ENCODE measurements around the gene IKZF2.

Gene IKZF2

DNA sequence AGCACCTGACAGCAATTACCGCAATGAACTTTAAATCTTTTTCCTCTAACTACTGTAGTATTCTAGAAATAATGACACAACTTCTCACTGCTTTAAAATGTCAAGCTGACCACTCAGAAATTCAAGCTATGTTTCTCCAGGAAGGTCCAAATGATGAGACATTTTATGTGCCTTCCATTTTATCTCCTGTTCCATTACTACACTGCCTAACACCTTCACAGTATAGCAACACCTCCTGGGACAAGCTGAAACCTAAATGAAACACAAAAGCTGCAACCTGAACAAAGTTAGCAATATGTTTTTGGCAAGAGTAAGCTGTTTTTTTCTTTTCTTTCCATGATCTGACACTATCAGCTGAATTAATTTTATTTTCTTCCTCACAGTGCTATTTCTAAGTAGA lies 81.9 kb downstream of the IKZF2 start:
- DNase-seq (ENCODE audit: extremely low read depth, low read depth), result no peak
- TF ChIP-seq, protein P1, sequence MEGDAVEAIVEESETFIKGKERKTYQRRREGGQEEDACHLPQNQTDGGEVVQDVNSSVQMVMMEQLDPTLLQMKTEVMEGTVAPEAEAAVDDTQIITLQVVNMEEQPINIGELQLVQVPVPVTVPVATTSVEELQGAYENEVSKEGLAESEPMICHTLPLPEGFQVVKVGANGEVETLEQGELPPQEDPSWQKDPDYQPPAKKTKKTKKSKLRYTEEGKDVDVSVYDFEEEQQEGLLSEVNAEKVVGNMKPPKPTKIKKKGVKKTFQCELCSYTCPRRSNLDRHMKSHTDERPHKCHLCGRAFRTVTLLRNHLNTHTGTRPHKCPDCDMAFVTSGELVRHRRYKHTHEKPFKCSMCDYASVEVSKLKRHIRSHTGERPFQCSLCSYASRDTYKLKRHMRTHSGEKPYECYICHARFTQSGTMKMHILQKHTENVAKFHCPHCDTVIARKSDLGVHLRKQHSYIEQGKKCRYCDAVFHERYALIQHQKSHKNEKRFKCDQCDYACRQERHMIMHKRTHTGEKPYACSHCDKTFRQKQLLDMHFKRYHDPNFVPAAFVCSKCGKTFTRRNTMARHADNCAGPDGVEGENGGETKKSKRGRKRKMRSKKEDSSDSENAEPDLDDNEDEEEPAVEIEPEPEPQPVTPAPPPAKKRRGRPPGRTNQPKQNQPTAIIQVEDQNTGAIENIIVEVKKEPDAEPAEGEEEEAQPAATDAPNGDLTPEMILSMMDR (IDR thresholded peaks at IDR 0.05; ENCODE audit: low read depth, low read length), result no peak

DNA sequence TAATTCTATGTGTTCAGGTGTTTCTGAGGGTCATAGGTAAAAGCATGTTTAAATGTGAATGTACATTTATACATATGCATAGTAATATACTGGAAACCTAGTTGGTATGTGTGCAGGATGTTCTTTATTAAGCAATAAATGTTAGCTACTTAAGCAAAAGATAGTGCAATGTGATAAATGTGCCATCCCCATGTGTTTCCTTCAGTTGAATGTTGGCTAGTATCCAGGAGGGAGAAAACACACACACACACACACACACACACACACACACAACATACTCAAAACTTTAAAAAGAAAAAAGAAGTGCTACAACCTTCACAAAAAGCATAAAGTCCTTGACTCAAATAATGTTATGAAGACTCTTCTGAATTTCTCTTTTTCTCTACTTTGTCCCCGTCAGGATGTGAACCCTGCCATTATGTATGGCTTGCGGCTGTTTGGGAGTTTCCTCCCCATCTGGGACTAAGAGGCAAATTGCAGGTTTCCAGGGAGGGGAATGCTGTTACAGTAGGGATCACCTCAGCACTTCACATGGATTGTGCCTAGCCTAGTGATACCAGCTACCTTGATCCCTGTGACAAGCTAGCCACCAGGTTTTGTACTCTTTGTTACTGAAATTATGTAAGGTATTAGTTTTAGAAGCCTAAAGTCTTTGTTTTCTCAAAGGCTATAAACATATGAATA lies 82.6 kb downstream of the IKZF2 start:
- TF ChIP-seq, protein P1 (IDR thresholded peaks at IDR 0.05; ENCODE audit: low read depth, low read length), result no peak
- no peak for DNase-seq (ENCODE audit: extremely low read depth, low read depth)

DNA sequence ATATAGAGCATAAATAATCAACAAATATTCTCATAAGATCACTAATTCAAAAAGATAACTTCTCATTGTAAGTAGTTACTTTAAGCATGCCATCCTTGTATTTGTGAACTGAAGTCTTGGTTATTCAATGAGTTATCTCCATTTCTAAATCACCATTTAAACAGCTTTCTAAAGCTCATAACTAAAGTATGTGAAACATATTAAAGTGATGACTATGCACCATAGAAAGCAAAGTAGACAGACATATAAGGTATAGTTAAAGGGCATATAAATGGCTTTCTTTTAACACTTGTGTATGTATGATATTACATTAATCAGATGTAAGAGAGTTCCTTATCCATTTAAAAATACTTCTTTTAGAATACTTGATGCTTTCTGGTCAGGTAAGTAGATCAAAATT lies 83.5 kb downstream of the IKZF2 start:
- TF ChIP-seq, protein P1 (IDR thresholded peaks at IDR 0.05; ENCODE audit: low read depth, low read length), result no peak

GRCh38 chr2:213066443-213066743 lies 85.0 kb downstream of the IKZF2 start:
- no peak for DNase-seq (ENCODE audit: extremely low read depth, low read depth)
- TF ChIP-seq, protein P1 (IDR thresholded peaks at IDR 0.05; ENCODE audit: low read depth, low read length), result no peak

More for the DNA sequence above, 83.5 kb downstream of the IKZF2 start:
- DNase-seq (ENCODE audit: extremely low read depth, low read depth), result no peak

DNA sequence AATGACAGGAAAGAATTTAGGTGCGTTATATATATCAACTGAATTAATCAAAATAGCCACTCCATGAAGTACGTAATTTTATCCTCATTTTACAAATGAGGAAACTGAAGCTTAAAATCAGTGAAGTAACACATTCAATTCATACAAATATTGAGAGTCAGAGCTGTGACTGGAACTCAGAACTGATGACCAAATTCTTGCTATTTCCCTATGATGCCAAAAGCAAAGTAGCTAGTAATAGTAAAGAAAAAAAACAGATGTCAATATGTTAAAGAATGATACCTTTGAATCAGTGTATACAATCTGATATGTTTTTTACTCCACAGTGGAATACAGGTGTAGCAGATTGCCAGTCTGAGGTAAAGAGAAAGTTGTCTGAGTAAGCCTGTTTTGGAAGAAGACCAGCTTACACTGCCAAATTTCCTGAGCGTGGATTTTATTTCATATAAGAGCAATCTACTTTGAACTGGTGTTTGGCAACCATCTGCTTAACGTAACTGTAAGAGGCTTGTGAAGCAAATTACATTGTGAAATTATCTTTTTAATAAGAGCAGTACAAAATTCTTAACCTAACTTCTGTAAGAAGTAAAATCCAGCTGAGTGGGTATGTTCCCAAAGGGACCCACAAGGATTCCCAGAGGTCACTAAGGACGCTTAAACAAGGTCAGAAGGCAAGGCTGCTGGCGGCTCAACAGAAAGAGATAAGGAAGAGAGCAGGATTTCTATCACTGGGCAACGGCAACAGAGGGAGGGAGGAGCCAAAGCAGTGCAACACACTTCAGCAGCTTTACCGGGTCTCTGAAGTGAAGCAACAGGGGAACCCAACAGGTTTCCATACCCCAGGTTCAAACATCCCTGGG lies 85.6 kb downstream of the IKZF2 start:
- TF ChIP-seq, protein P1 (IDR thresholded peaks at IDR 0.05; ENCODE audit: low read depth, low read length), result no peak
- DNase-seq (ENCODE audit: extremely low read depth, low read depth), result peak; percentile 14

- no peak for DNase-seq (ENCODE audit: extremely low read depth, low read depth)
- TF ChIP-seq, protein P1 (IDR thresholded peaks at IDR 0.05; ENCODE audit: low read depth, low read length), result no peak
Measured at GRCh38 chr2:213064099-213064498, 87.3 kb downstream of the IKZF2 start.

- DNase-seq (ENCODE audit: extremely low read depth, low read depth), result no peak
- TF ChIP-seq, protein P1 (IDR thresholded peaks at IDR 0.05; ENCODE audit: low read depth, low read length), result no peak
Measured at GRCh38 chr2:213057977-213058376, 93.4 kb downstream of the IKZF2 start.
